ENCODE measurements around the gene TRAPPC3L.

DNA sequence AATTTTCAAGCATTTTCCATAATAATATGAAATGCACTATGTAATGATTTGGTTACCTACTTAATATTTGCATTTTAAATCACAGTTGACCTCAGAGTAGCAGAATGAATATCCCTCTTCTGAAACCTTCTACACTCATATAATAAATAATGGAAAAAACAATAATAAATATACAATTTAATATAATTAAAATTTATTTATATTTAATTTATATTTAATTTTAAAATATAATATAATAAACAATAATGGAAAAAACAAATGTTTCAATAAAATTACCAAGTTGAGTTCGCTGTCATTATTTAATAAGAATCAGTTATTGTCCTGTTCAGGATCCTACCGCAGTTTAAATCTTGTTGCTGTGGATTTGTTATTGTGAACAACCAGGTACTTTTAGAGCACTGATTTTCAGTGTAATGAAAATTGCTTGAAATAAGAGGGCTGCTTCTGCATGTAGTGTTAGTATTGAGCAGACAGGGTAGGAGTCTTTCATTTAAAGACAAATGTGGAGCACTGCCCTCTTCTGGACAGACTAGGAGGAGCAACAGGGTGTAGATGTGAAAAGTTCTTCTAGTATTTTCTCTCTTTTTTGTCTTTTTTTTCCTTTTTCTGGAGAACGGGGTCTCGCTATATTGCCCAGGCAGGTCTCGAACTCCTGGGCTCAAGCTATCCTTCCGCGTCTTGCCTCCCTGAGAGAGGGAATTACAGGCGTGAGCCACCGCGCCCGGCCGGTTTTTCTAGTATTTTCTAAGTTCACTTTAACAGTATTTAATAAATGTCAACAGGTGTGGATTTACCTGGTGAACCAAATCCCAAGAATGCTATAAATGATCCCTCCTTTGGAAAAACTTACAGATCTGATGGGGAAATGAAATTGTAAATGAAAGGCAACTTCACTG is 13.6 kb downstream of the TRAPPC3L start:
- TF ChIP-seq, protein P1, sequence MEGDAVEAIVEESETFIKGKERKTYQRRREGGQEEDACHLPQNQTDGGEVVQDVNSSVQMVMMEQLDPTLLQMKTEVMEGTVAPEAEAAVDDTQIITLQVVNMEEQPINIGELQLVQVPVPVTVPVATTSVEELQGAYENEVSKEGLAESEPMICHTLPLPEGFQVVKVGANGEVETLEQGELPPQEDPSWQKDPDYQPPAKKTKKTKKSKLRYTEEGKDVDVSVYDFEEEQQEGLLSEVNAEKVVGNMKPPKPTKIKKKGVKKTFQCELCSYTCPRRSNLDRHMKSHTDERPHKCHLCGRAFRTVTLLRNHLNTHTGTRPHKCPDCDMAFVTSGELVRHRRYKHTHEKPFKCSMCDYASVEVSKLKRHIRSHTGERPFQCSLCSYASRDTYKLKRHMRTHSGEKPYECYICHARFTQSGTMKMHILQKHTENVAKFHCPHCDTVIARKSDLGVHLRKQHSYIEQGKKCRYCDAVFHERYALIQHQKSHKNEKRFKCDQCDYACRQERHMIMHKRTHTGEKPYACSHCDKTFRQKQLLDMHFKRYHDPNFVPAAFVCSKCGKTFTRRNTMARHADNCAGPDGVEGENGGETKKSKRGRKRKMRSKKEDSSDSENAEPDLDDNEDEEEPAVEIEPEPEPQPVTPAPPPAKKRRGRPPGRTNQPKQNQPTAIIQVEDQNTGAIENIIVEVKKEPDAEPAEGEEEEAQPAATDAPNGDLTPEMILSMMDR (conservative IDR thresholded peaks at IDR 0.05) = peak; percentile 61
- no peak for TF ChIP-seq ZFX (IDR thresholded peaks at IDR 0.05)
